Breast epithelium (tissue), 3 donors: Measurements from ENCODE around the gene C19orf53.

Source experiments
- POLR2A ChIP-seq: fragments of 450-650 bp; IDR thresholded peaks from one replicate; pipeline ENCODE4 v1.6.1; 2016; ENCODE audit warnings: antibody characterized with exemption, mild to moderate bottlenecking, moderate library complexity
- TF ChIP-seq, protein P1 (sequence below), 3 donors: fragments of 450-650 bp; IDR thresholded peaks; one replicate each; pipeline ENCODE4 v1.5.1; 2016 to 2017; ENCODE audit warnings: antibody characterized with exemption in 3 of 3, mild to moderate bottlenecking in 3 of 3, moderate library complexity in 3 of 3

DNA sequence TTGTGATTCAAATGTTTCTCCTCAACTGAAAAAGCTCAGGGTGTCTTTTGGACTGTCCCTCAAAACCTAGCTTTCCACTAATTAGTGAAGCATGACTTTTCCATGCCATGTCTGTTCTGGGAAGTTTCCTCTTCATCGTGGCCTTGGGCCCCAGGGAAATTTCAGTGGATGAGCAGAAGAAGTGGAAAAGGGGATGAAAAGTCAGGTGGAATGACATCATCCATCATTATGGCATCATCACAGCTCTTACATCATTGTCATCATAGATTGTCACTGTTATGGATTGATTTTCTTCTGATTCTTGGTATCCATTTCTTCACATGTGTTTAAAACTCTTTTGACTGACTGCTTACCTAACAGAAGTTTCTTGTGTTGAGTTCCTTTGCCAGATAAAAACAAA, 36.2 kb upstream of the C19orf53 start:
- no peak for TF ChIP-seq POLR2A
- TF ChIP-seq, protein P1, sequence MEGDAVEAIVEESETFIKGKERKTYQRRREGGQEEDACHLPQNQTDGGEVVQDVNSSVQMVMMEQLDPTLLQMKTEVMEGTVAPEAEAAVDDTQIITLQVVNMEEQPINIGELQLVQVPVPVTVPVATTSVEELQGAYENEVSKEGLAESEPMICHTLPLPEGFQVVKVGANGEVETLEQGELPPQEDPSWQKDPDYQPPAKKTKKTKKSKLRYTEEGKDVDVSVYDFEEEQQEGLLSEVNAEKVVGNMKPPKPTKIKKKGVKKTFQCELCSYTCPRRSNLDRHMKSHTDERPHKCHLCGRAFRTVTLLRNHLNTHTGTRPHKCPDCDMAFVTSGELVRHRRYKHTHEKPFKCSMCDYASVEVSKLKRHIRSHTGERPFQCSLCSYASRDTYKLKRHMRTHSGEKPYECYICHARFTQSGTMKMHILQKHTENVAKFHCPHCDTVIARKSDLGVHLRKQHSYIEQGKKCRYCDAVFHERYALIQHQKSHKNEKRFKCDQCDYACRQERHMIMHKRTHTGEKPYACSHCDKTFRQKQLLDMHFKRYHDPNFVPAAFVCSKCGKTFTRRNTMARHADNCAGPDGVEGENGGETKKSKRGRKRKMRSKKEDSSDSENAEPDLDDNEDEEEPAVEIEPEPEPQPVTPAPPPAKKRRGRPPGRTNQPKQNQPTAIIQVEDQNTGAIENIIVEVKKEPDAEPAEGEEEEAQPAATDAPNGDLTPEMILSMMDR (IDR thresholded peaks at IDR 0.05), result no peak
